ENCODE measurements around the gene SH2D1B. TPM values are rescaled to one million over a fixed set of nuclear protein-coding genes. Genes with fewer than 3 reads are reported as not detected.

Gene SH2D1B
- total and polyA plus RNA-seq, 10 of the 15 experiments (the other 5 are each of a cell fraction or from before 2014, with no cell fraction given), result 0.18 TPM; not detected in 9

DNA sequence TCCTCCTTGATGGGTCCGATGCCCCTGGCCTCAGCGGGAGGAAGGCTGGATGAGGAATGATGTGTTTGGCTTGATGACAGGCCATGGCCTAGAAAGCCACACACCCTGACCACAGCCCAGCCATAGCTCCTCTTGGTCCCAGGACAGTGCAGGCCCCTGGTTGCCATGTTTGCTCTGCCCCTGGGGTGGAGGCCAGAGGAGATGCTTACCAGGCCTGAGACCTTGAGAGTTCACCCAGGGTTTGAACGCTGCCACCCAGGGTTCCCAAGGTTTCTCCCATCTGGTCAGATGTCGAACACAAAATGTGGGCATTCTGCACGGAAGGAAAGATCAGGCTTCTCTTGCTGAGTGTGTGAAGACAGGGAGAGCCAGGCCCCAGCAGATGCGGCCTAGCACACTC lies 27.8 kb downstream of the SH2D1B start (continued):
- no peak for TF ChIP-seq BACH1 (IDR thresholded peaks at IDR 0.05; ENCODE audit: borderline replicate concordance)

DNA sequence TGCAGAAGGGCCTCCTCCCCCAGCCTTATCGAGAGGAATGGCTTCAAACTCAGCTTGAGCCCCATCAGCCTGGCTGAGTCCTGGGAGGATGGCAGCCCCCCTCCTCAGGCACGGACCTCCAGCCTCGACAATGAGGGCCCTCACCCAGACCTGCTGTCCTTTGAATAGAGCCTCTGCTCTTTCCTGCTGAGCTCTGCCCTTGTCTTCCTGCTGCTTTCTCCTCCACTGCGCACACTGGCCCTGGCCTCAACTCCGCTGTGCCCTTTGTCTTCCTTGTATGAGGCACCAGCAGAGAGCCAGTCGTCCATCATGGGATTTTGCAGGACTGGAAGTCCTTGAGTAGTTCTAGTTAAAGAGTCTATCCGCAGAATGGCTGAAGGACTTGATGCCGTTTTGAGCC lies 28.4 kb downstream of the SH2D1B start:
- RAD21 ChIA-PET (ENCODE audit: unreplicated experiment), result no interaction called here
- no peaks in the 10 kb centered on the region for H3K36me3 ChIP-seq (ENCODE audit: control insufficient read depth in 2 of 2, insufficient read depth in 2 of 2, low read length in 1 of 2)
- SMC1A ChIA-PET (ENCODE audit: uncharacterized antibody, unreplicated experiment), result no interaction called here
- FAIRE-seq, result no peak
- H3K4me1 ChIP-seq (ENCODE audit: control insufficient read depth, insufficient read depth, low read length), result no peaks in the 10 kb centered on the region
- POLR2A ChIA-PET, result no interaction called here
- DNase-seq (ENCODE audit: low read depth, low spot score), result no peak
- no peak overlapping the region for H3K4me2 ChIP-seq (ENCODE audit: control insufficient read depth, insufficient read depth)
- WGBS (ENCODE audit: insufficient coverage, insufficient replicate concordance, low lambda C conversion rate, missing lambda C conversion rate), result 46% methylated on average over 8 of the region's 8 CpGs
- H3K79me2 ChIP-seq (ENCODE audit: control insufficient read depth, insufficient read depth, low read length), result no peaks in the 10 kb centered on the region
- no peak overlapping the region for H3K27ac ChIP-seq (ENCODE audit: control insufficient read depth, insufficient read depth)
- H3K27me3 ChIP-seq (replicated peaks in 1 of 2; ENCODE audit: control insufficient read depth in 2 of 2, insufficient read depth in 2 of 2, low read length in 1 of 2), result no peaks in the 10 kb centered on the region
- ATAC-seq, result no peak
- no peak overlapping the region for H3K4me3 ChIP-seq
- intact Hi-C loops (cut with micrococcal nuclease; ENCODE audit: unreplicated experiment) (no loop called here), in situ Hi-C loops (cut with MboI) (no loop called here)
- TF ChIP-seq ETV6 (conservative IDR thresholded peaks at IDR 0.05 in 1 of 2, IDR thresholded peaks at IDR 0.05 in 1 of 2; ENCODE audit: borderline replicate concordance in 1 of 2, low read depth in 1 of 2) (no peak), TAF1 (IDR thresholded peaks at IDR 0.05; ENCODE audit: borderline replicate concordance, low read depth, low read length) (no peak), EZH2 (IDR thresholded peaks at IDR 0.05; ENCODE audit: borderline replicate concordance, control insufficient read depth, low read depth, low read length) (no peak)
- TF ChIP-seq, protein P1, sequence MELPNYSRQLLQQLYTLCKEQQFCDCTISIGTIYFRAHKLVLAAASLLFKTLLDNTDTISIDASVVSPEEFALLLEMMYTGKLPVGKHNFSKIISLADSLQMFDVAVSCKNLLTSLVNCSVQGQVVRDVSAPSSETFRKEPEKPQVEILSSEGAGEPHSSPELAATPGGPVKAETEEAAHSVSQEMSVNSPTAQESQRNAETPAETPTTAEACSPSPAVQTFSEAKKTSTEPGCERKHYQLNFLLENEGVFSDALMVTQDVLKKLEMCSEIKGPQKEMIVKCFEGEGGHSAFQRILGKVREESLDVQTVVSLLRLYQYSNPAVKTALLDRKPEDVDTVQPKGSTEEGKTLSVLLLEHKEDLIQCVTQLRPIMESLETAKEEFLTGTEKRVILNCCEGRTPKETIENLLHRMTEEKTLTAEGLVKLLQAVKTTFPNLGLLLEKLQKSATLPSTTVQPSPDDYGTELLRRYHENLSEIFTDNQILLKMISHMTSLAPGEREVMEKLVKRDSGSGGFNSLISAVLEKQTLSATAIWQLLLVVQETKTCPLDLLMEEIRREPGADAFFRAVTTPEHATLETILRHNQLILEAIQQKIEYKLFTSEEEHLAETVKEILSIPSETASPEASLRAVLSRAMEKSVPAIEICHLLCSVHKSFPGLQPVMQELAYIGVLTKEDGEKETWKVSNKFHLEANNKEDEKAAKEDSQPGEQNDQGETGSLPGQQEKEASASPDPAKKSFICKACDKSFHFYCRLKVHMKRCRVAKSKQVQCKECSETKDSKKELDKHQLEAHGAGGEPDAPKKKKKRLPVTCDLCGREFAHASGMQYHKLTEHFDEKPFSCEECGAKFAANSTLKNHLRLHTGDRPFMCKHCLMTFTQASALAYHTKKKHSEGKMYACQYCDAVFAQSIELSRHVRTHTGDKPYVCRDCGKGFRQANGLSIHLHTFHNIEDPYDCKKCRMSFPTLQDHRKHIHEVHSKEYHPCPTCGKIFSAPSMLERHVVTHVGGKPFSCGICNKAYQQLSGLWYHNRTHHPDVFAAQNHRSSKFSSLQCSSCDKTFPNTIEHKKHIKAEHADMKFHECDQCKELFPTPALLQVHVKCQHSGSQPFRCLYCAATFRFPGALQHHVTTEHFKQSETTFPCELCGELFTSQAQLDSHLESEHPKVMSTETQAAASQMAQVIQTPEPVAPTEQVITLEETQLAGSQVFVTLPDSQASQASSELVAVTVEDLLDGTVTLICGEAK (IDR thresholded peaks at IDR 0.05; ENCODE audit: borderline replicate concordance), result no peak
- H3K9me3 ChIP-seq (replicated peaks; ENCODE audit: control insufficient read depth, insufficient read depth, low read length), result no peaks in the 10 kb centered on the region
- H2AFZ ChIP-seq (ENCODE audit: control insufficient read depth, low read depth, low read length), result no peak overlapping the region
- no TSS peak for BruUV-seq (replicated peaks)
- H3K9ac ChIP-seq (ENCODE audit: control insufficient read depth, insufficient read depth, low read length), result no peak overlapping the region
- CTCF ChIA-PET, result no interaction called here
- no peaks in the 10 kb centered on the region for H4K20me1 ChIP-seq (ENCODE audit: control insufficient read depth, insufficient read depth)
